ENCODE data around the gene CDH2.

Gene CDH2

GRCh38 chr18:28153485-28154065, 23.4 kb downstream of the CDH2 start:
- Histone ChIP-seq H3K4me3 (ENCODE audit: insufficient read depth, low read length, poor library complexity, severe bottlenecking) (no peak overlapping the region), H3K4me2 (ENCODE audit: low read depth, low read length, poor library complexity, severe bottlenecking) (no peak overlapping the region)
- TF ChIP-seq EZH2phosphoT487 (conservative IDR thresholded peaks at IDR 0.05; ENCODE audit: low read length) (no peak), CTCF (IDR thresholded peaks at IDR 0.05; ENCODE audit: insufficient read depth, low read length, poor library complexity, severe bottlenecking) (no peak)

GRCh38 chr18:28152754-28153153, 24.2 kb downstream of the CDH2 start:
- no peak overlapping the region for H3K4me2 ChIP-seq (ENCODE audit: low read depth, low read length, poor library complexity, severe bottlenecking)
- H3K9ac ChIP-seq (ENCODE audit: low read length): no peak overlapping the region
- H3K79me2 ChIP-seq (ENCODE audit: insufficient read depth, low read length): no peaks in the 10 kb centered on the region
- H3K27ac ChIP-seq (ENCODE audit: low read depth, low read length): no peak overlapping the region
- no peaks in the 10 kb centered on the region for H3F3A ChIP-seq (ENCODE audit: insufficient read depth)
- H3K4me3 ChIP-seq (ENCODE audit: insufficient read depth, low read length, poor library complexity, severe bottlenecking): no peak overlapping the region
- no peaks in the 10 kb centered on the region for H3K9me3 ChIP-seq (ENCODE audit: insufficient read depth, low read length)
- H4K20me1 ChIP-seq (ENCODE audit: low read depth, low read length): no peaks in the 10 kb centered on the region
- H3K27me3 ChIP-seq (ENCODE audit: low read length): no peaks in the 10 kb centered on the region
- H3K9me2 ChIP-seq (replicated peaks; ENCODE audit: insufficient read depth, low read length): no peaks in the 10 kb centered on the region
- TF ChIP-seq CTCF (IDR thresholded peaks at IDR 0.05; ENCODE audit: insufficient read depth, low read length, poor library complexity, severe bottlenecking): no peak
- no peak for TF ChIP-seq EZH2phosphoT487 (conservative IDR thresholded peaks at IDR 0.05; ENCODE audit: low read length)
- no peak overlapping the region for H2AFZ ChIP-seq (ENCODE audit: low read depth, low read length, severe bottlenecking)
- H3K36me3 ChIP-seq (ENCODE audit: low read length): no peaks in the 10 kb centered on the region

More at GRCh38 chr18:28153485-28154065, 23.4 kb downstream of the CDH2 start:
- Histone ChIP-seq H3K9me3 (ENCODE audit: insufficient read depth, low read length) (no peaks in the 10 kb centered on the region), H3K27me3 (ENCODE audit: low read length) (no peaks in the 10 kb centered on the region), H3K79me2 (ENCODE audit: insufficient read depth, low read length) (no peaks in the 10 kb centered on the region), H3F3A (ENCODE audit: insufficient read depth) (no peaks in the 10 kb centered on the region), H2AFZ (ENCODE audit: low read depth, low read length, severe bottlenecking) (no peak overlapping the region), H3K9ac (ENCODE audit: low read length) (no peak overlapping the region), H3K36me3 (ENCODE audit: low read length) (no peaks in the 10 kb centered on the region), H3K27ac (ENCODE audit: low read depth, low read length) (no peak overlapping the region), H4K20me1 (ENCODE audit: low read depth, low read length) (no peaks in the 10 kb centered on the region), H3K9me2 (replicated peaks; ENCODE audit: insufficient read depth, low read length) (no peaks in the 10 kb centered on the region)

- no peaks in the 10 kb centered on the region for H3K27me3 ChIP-seq (ENCODE audit: low read length)
- H3F3A ChIP-seq (ENCODE audit: insufficient read depth): no peaks in the 10 kb centered on the region
- no peak overlapping the region for H3K27ac ChIP-seq (ENCODE audit: low read depth, low read length)
- H4K20me1 ChIP-seq (ENCODE audit: low read depth, low read length): no peaks in the 10 kb centered on the region
- no peak overlapping the region for H3K9ac ChIP-seq (ENCODE audit: low read length)
- no peaks in the 10 kb centered on the region for H3K9me2 ChIP-seq (replicated peaks; ENCODE audit: insufficient read depth, low read length)
- H2AFZ ChIP-seq (ENCODE audit: low read depth, low read length, severe bottlenecking): no peak overlapping the region
- no peaks in the 10 kb centered on the region for H3K79me2 ChIP-seq (ENCODE audit: insufficient read depth, low read length)
- TF ChIP-seq CTCF (IDR thresholded peaks at IDR 0.05; ENCODE audit: insufficient read depth, low read length, poor library complexity, severe bottlenecking): no peak
- no peak overlapping the region for H3K4me2 ChIP-seq (ENCODE audit: low read depth, low read length, poor library complexity, severe bottlenecking)
- H3K9me3 ChIP-seq (ENCODE audit: insufficient read depth, low read length): no peaks in the 10 kb centered on the region
- no peaks in the 10 kb centered on the region for H3K36me3 ChIP-seq (ENCODE audit: low read length)
- no peak overlapping the region for H3K4me3 ChIP-seq (ENCODE audit: insufficient read depth, low read length, poor library complexity, severe bottlenecking)
Measured at GRCh38 chr18:28152354-28152753, 24.6 kb downstream of the CDH2 start.
